Subcutaneous abdominal adipose tissue (tissue), 5 donors: ENCODE data around the gene MOGAT1.

Experiments used
- H3K27ac ChIP-seq: one replicate; pipeline ENCODE4 v1.7.0; 2013; ENCODE audit warnings: low read depth, mild to moderate bottlenecking, inconsistent platforms, low read length, moderate library complexity
- H3K27me3 ChIP-seq, 5 donors: one replicate each; pipeline ENCODE4 v1.7.0; 2013; ENCODE audit warnings: low read length in 5 of 5, inconsistent platforms in 1 of 5; ENCODE audit not compliant: control insufficient read depth in 5 of 5, insufficient read depth in 4 of 5
- H3K36me3 ChIP-seq, 5 donors: one replicate each; pipeline ENCODE4 v1.7.0; 2013; ENCODE audit warnings: low read length in 5 of 5; ENCODE audit not compliant: control insufficient read depth in 5 of 5, insufficient read depth in 5 of 5
- H3K4me1 ChIP-seq, 5 donors: one replicate each; pipeline ENCODE4 v1.7.0; 2013; ENCODE audit warnings: low read length in 5 of 5, mild to moderate bottlenecking in 3 of 5, moderate library complexity in 1 of 5; ENCODE audit not compliant: control insufficient read depth in 5 of 5, insufficient read depth in 5 of 5
- H3K4me3 ChIP-seq, 5 donors: one replicate each; pipeline ENCODE4 v1.7.0; 2013; ENCODE audit warnings: low read length in 5 of 5, low read depth in 1 of 5
- H3K9ac ChIP-seq, 5 donors: one replicate each; pipeline ENCODE4 v1.7.0; 2013; ENCODE audit warnings: low read length in 5 of 5, mild to moderate bottlenecking in 4 of 5, moderate library complexity in 3 of 5
- H3K9me3 ChIP-seq, 5 donors: one replicate each; pipeline ENCODE4 v1.7.0; 2013; ENCODE audit warnings: low read length in 5 of 5; ENCODE audit not compliant: control insufficient read depth in 5 of 5
- donor health status: healthy.
- donor health status: healthy.
- donor health status: healthy.
- donor health status: healthy.
- donor health status: healthy.

Gene MOGAT1

DNA sequence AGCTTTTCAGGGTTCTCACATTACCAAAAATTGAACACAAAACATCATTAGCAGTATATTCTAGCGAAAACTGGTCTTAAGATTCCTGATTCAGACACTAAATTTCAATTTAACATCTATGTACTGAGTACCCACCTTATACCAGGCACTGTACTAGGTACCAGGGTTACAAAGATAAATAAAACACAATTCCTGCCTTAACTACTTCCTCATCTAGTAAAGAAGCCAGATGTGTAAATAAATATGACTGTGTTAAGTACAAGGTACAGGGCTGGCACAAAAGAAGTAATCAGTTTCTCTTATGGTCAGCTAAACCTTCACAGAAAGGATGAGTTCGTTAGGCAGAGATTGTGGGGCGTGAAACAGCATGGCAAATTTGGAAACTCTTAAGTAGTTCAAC, 21.7 kb upstream of the MOGAT1 start:
- Histone ChIP-seq H3K36me3 (peaks cover 13 to 28% (median 16%) of the 10 kb centered on the region in 5 donors), H3K27me3 (no peaks in the 10 kb centered on the region), H3K27ac (no peak overlapping the region), H3K9me3 (no peaks in the 10 kb centered on the region), H3K9ac (peak overlapping the region in 1 of 5 donors; percentile 16), H3K4me3 (no peak overlapping the region), H3K4me1 (peaks cover 0 to 8% (median 6%) of the 10 kb centered on the region in 5 donors)

DNA sequence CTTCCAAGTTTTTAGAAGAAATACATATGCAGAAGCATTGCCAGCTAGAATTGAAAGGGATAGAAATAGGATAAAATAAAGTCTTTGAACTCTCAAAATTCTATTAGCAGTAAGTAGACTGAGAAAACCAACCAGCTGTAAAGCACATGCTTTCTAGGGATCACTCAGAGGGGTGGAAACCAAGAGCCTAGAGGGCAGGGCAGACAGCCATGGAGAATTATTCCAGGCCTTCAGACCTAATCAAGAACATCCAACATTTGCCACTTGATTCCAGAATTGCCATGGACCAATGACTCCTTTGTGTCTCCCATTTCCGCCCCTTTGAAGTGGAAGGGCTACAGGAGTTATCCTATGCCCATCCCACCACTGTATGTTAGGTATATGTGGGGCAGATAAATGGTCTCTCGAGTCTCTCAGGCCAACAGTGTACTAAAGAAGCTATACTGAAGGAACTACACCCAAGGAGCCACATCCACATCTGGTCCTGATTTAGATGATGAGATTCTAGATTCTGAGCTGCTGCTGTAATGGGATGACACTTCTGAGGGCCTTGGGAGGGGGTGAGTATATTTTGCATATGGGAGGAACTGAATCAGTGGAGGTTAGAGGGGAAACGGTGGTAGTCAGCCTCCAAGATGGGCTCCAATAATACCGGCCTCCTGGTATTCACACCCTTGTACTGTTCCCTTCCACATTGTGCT, 19.6 kb upstream of the MOGAT1 start:
- Histone ChIP-seq H3K9me3 (no peaks in the 10 kb centered on the region), H3K36me3 (peaks cover 4 to 17% (median 11%) of the 10 kb centered on the region in 5 donors), H3K4me3 (no peak overlapping the region), H3K27ac (no peak overlapping the region), H3K27me3 (no peaks in the 10 kb centered on the region), H3K9ac (peak overlapping the region in 1 of 5 donors; percentile 6), H3K4me1 (peaks cover 0 to 24% (median 21%) of the 10 kb centered on the region in 5 donors)

DNA sequence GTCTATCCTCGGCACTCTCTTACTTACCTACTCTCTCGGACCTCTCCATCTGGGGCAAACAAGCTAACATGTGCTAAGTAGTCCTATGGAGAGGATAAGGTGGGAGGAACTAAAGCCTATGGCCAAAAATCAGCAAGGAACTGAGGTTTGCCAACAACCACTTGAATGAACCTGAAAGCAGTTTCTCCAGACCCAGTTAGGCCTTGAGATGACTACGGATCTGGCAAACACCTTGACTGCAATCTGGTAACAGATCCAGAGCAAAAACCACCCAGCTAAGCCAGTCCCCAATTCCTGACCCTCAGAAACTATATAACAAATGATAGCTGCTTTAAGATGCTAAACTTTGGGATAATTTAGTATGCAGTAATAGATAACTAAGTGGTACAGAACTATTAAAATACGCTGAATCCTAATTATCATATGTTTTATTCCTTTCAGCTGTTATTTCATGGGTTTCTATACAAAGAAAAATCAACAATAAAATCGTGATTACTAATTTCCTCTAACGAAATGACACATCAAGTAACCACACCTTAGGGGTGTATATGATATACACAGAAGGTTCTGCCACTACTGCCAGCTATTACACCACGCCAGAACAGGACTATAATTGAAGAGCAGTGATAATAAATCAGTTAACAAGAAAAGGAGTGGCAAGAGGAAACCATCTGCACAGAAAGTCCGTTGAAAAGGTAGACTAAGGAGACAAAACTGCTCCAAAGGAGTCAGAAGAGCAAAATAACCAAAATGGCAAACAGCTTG, 18.8 kb upstream of the MOGAT1 start:
- no peak overlapping the region for H3K27ac ChIP-seq
- H3K4me3 ChIP-seq: no peak overlapping the region
- peak overlapping the region in 2 of 5 donors; percentile 6 to 23 for H3K9ac ChIP-seq
- H3K36me3 ChIP-seq: peaks cover 4 to 10% (median 5%) of the 10 kb centered on the region in 5 donors
- no peaks in the 10 kb centered on the region for H3K27me3 ChIP-seq
- peaks cover 0 to 26% (median 24%) of the 10 kb centered on the region in 5 donors for H3K4me1 ChIP-seq
- no peaks in the 10 kb centered on the region for H3K9me3 ChIP-seq

DNA sequence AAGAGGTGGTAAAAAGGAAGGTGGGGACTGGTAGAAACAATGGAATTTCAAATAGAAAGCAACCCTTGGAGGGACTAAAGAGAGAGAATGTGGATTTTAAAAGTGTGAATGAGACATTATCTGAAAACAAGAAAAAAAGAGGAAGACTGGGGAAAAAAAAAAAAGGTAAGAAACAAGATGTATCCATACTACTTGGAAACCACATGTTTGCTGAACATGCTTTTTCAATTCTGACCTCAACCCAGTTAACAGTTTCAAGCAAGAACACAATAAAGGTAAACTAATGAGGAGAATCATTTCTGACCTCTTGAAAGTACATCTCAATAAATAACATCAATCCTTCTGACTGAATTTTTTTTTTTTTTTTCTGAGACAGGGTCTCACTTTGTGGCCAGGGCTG, 18.2 kb upstream of the MOGAT1 start:
- H3K4me1 ChIP-seq: peaks cover 0 to 26% (median 24%) of the 10 kb centered on the region in 5 donors
- peaks cover 1 to 5% (median 2%) of the 10 kb centered on the region in 5 donors for H3K36me3 ChIP-seq
- H3K27ac ChIP-seq: no peak overlapping the region
- peak overlapping the region in 2 of 5 donors; percentile 23 to 98 for H3K9ac ChIP-seq
- no peak overlapping the region for H3K4me3 ChIP-seq
- H3K9me3 ChIP-seq: no peaks in the 10 kb centered on the region
- no peaks in the 10 kb centered on the region for H3K27me3 ChIP-seq

DNA sequence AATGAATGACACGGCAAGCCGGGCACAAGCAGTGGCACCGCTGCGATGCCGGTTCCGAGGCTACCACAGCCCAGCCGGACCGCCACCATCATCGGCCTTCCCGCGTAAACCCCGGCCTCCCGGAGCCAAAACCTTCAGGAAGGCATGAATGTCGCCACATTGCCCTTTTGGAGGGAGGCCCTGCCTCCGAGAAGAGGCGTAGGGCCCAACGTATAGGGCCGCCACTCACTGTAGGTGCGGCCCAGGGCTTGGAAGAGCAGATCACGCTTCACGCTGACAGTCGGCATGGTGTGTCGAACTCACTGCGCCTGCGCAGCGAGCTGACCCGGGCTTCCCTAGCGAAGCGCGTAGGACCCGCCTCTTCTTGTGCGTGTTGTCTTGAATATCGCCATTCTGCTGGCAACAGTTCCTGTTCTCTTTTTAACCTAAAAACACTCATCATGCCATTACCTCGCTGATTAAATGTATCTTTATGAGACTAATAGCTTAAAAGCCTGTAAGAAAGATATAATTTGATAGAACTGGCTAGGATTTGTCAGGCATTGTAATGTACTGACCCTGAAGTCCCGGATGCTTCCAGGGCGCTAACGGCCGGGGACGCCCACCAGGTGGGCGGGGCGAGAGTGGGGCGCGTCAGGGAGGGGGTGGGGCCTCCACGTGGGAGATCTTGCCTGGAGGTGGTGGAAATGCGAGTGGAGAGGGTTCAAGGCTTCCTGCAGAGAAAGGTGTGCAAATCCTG, 15.5 kb upstream of the MOGAT1 start, which contains the start of gene FARSB:
FARSB (minus strand) TSS at position 306 of the 739 bp plus-strand sequence; CDS start at position 287, 19 bp downstream.
- peaks cover 0 to 26% (median 24%) of the 10 kb centered on the region in 5 donors for H3K4me1 ChIP-seq
- no peaks in the 10 kb centered on the region for H3K9me3 ChIP-seq
- peak within 1 kb of the TSS; percentile 69 to 100 (median 98) for H3K9ac ChIP-seq
- H3K27me3 ChIP-seq: no peaks in the 10 kb centered on the region
- H3K36me3 ChIP-seq: no peaks in the 10 kb centered on the region
- peak within 1 kb of the TSS; percentile 75 to 98 (median 98) for H3K4me3 ChIP-seq
- peak within 1 kb of the TSS; percentile 99 for H3K27ac ChIP-seq

DNA sequence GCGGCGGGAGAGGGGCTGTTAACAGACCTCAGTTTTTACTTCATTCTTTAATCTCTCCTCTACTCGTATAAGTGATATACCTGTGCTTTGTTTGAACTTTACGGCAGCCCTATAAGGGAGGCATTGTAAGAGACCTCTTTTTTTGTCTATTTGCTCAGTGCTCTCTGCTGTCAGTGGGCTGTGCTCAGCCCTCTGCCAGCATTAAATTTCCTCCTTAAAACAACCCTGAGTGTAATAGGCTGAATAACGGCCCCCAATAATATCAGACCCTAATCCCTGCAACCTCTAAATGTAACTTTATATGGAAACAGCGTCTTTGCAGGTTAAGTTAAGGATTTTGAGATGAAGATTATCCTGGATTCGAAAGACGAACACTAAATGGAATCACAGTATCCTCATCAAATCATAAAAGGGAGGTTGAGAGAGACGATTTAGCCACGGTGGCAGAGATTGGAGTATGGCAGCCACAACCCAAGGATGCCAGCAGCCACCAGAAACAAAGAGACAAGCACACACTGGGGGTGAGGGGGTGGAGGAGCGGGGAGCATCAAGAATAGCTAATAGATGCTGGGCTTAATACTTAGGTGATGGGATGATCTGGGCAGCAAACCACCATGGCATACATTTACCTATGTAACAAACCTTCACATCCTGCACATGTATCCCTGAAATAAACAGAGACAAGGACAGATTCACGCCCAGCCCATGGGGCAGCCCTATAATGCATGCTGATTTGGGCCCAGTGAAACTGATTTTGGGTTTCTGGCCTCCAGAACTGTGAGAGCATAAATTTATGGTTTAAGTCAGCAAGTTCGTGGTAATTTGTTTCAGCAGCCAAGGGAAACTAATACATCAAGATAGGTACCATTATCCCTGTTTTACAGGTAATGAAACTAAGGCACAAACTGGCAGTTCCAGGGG, 14.7 kb upstream of the MOGAT1 start:
- H3K4me1 ChIP-seq: peaks cover 0 to 26% (median 24%) of the 10 kb centered on the region in 5 donors
- H3K36me3 ChIP-seq: no peaks in the 10 kb centered on the region
- no peaks in the 10 kb centered on the region for H3K27me3 ChIP-seq
- H3K9me3 ChIP-seq: no peaks in the 10 kb centered on the region
- H3K4me3 ChIP-seq: peak overlapping the region; percentile 75 to 98 (median 98)
- H3K27ac ChIP-seq: peak overlapping the region; percentile 99
- H3K9ac ChIP-seq: peak overlapping the region in 4 of 5 donors; percentile 94 to 100 (median 98)

DNA sequence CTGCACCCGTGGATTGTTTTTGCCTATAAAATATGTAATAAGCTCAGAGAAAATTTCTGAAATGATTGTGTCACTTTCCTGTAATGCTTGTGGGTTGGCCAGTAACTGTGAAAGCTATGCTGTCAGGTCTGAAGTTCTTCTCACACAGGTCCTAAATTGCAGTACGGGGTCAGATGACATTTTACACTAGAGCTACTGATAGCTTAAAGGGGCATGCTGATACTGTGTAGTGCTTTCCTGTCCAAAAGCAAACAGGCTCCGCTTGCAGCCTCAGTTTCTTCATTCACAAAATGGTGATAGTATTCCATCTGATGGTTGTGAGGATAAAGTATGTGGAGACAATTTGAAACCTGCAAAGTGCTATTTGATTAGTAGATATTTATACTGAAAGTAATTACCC, 8.0 kb upstream of the MOGAT1 start:
- Histone ChIP-seq H3K36me3 (no peaks in the 10 kb centered on the region), H3K9ac (no peak overlapping the region), H3K27ac (no peak overlapping the region), H3K27me3 (no peaks in the 10 kb centered on the region), H3K4me1 (peaks cover 0 to 8% (median 3%) of the 10 kb centered on the region in 5 donors), H3K9me3 (no peaks in the 10 kb centered on the region), H3K4me3 (no peak overlapping the region)

DNA sequence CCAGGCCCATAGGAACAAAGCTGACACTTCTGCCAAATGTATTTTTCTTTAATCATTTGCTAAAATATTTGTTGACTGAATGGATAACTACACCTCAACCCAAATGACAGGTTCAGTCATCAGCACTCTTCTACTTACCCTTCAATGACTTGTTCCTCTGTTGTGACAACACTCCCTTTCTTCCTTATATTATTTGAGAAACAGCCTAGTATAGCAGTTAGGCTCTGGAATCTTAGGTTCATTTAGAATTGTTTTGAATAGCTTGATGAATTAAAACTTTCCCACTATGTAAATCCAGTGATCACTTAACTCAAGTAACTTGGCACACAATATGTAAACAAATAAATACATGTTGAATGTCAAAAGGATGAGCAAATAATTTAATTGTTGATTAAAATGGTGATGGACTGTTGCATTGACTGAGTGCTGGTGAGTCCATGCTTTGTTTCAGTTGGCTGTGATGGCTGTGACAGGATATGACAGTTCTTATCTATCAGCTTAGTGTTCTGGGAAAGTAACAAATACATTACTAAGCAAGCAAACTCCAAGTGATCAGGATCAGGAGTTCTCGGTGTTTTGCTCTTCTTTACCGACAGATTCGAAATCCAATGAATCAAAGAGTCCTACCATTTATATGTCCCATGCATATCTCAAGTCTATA, 2.8 kb upstream of the MOGAT1 start:
- H3K4me3 ChIP-seq: no peak overlapping the region
- H3K27me3 ChIP-seq: peaks cover 0 to 4% (median 0%) of the 10 kb centered on the region in 5 donors
- H3K4me1 ChIP-seq: peaks cover 0 to 40% (median 24%) of the 10 kb centered on the region in 5 donors
- H3K36me3 ChIP-seq: no peaks in the 10 kb centered on the region
- no peak overlapping the region for H3K9ac ChIP-seq
- peak overlapping the region; percentile 1 for H3K27ac ChIP-seq
- H3K9me3 ChIP-seq: no peaks in the 10 kb centered on the region

DNA sequence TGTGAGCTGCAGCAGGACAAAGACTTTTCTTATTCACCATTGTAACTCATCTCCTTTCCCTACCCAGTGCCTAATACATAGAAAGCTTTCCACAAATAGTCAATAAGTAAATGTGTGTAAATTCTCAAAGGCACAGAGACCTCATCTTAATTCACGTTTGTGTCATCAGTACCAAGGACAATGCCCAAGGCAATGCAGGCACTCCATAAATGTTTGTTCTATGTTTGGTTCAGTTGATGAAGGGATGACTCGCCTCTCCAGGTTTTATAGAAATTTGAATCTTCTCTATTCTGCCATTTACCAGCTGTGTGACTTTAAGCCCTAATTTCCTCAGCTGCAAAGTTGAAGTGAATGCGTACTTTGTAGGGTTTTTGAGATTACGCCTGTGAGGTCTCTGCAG, 2.1 kb upstream of the MOGAT1 start:
- Histone ChIP-seq H3K4me1 (peaks cover 0 to 41% (median 24%) of the 10 kb centered on the region in 5 donors), H3K27me3 (peaks cover 0 to 4% (median 0%) of the 10 kb centered on the region in 5 donors), H3K4me3 (no peak overlapping the region), H3K27ac (no peak overlapping the region), H3K9me3 (no peaks in the 10 kb centered on the region), H3K9ac (no peak overlapping the region), H3K36me3 (no peaks in the 10 kb centered on the region)
